ENCODE results near the gene MAP4K4. TPM values are rescaled to one million over a fixed set of nuclear protein-coding genes. Genes with fewer than 3 reads are reported as not detected.

The MAP4K4 gene
- total RNA-seq, 1 donor from 2014 or later, result 88.6 TPM

DNA sequence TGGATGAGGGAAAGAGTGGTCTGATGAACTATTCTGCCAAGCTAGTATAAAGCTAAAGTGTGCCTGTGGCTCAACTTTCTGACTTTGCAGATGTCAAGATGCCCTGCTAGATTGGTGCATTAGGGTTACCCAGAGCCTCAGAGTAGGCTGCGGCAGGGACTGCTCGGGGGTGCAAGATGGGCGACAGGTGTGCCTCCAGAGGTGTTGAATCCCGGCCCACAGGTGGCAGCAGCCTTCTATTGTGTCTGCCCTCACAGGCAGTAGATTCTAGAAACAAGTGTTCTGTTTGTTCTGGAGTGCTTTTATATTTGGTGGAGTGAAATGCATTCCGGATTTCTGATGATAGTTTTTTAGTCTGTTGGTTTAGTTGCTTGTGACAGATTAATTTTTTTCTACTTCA, 162.7 kb downstream of the MAP4K4 start:
- intact Hi-C loops (cut with micrococcal nuclease), result no loop called here

DNA sequence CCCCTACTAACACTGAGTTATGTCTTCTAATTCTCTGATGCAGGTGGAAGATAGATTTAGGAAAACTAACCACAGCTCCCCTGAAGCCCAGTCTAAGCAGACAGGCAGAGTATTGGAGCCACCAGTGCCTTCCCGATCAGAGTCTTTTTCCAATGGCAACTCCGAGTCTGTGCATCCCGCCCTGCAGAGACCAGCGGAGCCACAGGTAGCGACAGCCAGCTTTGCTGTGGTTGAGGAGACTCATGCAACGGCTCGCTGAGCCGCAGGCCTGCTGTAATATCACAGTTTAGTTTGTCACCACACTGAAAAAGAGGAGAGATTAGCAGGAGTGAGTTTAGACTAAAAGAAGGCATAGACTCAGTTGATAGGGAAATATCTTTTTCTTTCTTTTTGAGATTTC, 163.3 kb downstream of the MAP4K4 start:
- intact Hi-C loops (cut with micrococcal nuclease), result no loop called here

DNA sequence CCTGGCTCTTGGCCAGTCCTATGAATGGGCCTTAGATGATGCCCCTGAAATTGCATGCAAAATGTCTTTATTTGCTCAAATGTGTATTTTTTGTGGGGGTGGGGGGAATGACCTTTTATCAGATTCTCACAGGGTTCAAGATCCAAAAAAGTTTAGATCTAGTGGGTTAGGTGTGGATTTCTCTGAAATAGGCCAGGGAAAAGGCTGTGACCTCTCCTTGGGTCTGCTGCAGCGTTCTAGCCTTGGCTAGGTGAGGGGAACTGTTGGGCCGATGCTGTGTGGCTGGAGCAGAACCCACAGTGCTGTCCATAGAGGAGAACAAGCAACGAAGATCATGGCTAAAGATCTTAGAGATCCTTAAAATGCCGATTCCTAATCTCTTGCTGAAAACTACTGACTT, 163.9 kb downstream of the MAP4K4 start:
- intact Hi-C loops (cut with micrococcal nuclease), result no loop called here

DNA sequence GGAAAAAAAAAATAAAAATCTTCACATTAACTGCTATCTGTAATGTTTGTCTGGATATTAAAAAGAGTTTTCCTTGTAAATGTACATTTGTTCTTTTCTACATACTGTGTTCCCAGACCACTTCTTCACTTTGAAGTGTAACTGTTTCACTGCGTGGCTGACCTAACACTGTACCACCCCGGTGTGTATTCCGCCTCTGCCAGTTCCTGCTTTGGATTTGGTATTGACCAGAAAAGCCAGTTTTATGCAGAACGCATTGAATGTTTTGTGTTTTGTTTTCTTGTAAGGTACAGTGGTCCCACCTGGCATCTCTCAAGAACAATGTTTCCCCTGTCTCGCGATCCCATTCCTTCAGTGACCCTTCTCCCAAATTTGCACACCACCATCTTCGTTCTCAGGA, 166.0 kb downstream of the MAP4K4 start:
- intact Hi-C loops (cut with micrococcal nuclease), result no loop called here

DNA sequence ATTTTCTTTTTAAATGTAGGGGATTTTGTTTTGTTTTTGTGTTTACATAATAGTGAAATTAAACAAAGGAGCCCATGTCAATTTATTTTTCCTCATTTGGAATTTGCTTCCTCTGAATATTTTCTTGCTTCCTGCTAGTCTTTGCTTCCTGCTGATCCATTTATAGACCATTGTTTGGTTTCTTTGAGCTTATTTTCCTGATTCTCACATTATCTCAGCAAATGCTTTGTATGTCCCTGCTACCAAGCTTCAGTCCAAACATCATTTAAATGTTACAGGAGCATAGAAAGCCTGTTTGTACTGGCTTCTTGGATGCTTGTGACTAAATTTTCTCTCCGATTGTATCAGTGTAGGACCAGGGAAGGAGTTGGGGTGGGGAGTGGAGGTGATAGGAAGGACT, 166.9 kb downstream of the MAP4K4 start:
- intact Hi-C loops (cut with micrococcal nuclease), result no loop called here

DNA sequence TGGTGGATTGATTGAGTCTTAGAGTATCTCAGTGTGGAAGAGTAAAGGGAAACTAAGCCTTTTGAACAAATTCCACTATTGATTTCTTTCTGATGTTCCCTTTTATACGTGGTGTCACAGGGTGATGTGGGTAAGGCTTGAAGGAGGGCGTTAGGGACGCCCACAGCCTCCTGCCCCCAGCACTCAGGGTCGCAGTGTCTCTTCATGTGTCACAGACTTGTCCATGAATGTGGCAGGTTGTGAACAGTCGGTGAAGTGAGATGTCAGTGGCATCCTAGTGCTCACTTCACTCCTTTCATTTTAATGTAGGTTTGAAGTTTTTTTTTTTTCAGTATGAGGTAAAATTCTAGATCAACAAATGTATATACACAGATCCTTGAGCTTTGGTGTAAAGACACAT, 171.0 kb downstream of the MAP4K4 start:
- intact Hi-C loops (cut with micrococcal nuclease), result no loop called here

DNA sequence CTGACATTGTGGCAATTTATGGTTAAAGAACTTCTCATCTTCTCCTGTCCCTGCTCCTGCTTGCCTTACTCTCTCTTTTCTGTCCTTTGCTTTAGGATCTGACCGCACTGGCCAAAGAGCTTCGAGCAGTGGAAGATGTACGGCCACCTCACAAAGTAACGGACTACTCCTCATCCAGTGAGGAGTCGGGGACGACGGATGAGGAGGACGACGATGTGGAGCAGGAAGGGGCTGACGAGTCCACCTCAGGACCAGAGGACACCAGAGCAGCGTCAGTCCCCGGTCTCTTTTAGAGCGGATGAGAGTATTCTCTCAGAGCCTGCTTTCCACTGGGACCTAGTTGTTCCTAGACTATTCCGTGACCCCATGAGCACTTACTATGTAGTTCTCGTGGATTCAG, 172.0 kb downstream of the MAP4K4 start:
- intact Hi-C loops (cut with micrococcal nuclease), result no loop called here

DNA sequence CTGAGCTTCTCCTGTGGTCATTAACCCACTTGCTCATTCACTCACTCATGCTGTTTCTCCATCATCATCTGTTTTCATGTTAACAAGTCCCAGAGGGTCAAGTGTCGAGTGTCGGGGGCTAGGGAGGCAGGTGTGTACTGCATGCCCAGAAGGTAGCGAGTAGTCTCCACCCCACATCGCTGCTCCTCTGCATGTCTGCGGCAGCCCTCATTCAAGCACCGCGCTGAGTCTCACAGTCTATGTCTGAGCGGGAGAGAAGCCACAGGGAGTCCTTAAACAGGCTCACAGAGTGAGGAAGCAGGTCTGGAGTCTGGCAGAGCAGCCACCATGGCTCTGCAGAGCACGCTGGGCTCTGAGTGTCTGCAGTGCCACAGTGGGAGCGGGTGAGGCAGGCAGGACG, 172.9 kb downstream of the MAP4K4 start:
- intact Hi-C loops (cut with micrococcal nuclease), result no loop called here

DNA sequence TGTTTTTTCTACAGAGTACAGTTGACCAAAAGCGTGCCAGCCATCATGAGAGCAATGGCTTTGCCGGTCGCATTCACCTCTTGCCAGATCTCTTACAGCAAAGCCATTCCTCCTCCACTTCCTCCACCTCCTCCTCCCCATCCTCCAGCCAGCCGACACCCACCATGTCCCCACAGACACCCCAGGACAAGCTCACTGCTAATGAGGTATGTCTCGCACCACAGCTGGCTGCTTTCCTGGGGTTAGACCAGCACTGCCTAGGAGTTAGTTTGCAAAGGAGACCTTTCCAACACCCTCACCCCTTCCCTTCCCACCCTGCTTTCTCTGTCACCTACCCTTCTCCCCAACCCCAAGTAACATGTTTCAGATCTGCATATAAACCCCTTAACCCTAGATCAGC, 174.0 kb downstream of the MAP4K4 start:
- intact Hi-C loops (cut with micrococcal nuclease), result no loop called here

DNA sequence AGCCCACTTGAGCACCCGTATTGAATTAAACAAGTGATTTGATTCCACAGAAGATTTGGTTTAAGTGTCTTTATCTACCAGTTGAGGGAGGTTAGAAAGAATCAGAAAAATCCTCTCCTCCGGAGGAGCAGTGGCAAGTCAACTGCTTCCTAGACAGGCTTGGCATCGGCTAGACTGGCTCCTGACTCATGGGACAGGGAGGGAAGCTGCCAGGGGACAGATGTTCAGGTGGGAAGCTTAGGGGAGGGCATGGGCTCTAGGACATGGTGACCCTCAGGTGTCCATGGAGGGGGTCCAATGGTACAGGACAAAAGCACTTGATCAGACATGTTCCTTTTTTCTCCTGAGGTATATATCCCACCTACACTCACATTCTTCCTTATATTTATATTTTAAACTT, 175.0 kb downstream of the MAP4K4 start:
- intact Hi-C loops (cut with micrococcal nuclease), result no loop called here

DNA sequence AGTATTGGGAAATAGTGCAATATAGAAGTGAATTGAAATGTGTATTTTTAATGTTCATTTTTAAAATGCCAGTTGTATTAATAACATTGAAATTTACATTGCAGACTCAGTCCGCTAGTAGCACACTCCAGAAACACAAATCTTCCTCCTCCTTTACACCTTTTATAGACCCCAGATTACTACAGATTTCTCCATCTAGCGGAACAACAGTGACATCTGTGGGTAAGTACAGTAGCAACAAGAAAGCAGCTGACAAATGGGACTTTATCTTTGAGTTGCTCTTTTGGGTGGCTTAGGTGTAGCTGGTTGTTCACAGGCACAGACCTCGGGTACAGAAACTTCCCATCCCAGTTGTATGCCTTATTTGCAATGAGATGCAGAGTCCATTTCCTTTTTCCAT, 176.0 kb downstream of the MAP4K4 start:
- intact Hi-C loops (cut with micrococcal nuclease), result no loop called here

DNA sequence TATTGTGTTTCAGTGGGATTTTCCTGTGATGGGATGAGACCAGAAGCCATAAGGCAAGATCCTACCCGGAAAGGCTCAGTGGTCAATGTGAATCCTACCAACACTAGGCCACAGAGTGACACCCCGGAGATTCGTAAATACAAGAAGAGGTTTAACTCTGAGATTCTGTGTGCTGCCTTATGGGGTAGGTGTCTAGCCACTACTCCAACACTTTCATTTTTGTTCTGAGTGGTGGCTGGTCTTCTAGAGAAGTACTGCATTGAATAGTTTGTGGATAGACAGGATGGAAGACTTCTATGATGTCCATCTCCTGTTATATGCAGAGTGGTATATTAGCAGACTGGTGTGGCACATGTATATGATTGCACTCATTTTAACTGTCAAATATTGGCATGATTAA, 176.6 kb downstream of the MAP4K4 start:
- intact Hi-C loops (cut with micrococcal nuclease), result no loop called here

DNA sequence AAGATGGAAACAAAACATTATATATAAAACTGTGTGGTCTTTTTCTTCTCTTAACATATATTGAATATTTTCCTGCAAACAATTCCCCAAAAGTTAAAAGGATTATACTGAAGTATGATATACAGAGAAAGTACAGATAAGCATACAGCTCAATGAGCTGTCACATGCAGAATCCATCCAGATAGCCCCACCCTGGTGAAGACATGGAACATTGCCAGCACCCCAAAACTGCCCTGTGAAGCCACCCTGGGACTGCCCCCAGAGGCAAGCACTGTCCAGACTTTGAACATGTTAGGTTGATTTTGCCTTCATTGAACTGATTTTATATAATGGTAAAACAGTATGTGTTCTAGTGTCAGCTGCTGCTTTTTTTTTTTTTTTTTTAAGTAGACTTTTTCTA, 182.0 kb downstream of the MAP4K4 start:
- intact Hi-C loops (cut with micrococcal nuclease), result no loop called here

DNA sequence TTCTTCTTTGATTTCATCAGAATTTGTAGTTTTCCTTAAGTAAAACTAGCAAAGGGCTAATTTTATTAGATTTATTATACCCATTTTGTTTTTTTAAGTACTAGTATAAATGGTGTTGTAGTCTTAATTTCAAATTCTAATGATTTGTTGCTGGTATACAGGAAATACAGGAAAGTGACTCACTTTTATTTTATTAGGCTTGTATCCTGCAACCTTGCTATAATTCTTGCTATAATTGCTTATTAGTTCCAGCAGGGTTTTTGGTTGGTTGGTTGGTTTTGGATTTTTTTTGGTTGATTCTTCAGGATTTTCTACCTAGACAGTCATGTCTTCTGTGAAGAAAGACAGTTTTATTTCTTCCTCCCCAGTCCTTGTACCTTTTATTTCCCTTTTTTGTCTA, 183.6 kb downstream of the MAP4K4 start:
- intact Hi-C loops (cut with micrococcal nuclease), result loop anchor here (5.0 to 10.0 kb wide), 2 partner anchors 124 to 361 kb away; no protein-coding TSS in a partner anchor

DNA sequence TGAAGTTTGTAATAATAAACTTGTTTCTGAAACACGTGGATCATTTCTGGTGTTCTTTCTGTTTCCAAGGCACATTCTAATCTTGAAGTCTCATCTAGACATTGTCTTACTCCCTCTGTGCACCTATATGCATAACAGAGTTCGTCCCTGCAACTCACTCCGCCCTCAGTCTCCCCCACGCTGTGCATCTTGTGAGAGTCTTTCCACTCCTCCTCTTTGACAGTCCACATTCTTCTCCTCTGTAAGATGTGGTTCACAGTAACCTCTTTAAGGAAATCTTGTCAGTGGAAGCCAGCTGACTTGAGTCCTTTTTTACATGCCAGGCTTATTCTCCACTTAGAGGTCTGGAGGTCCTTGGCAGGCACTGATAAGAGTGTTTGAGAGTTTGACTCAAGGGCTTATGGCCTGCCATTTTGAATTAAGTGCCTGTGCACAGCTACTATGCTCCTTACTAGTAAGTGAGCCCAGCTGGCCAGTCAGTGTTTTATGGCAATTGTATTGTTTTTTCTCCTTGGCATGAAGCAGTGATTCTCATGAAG, 185.3 kb downstream of the MAP4K4 start:
- intact Hi-C loops (cut with micrococcal nuclease), result loop anchor here (5.0 to 10.0 kb wide), 2 partner anchors 122 to 359 kb away; no protein-coding TSS in a partner anchor

DNA sequence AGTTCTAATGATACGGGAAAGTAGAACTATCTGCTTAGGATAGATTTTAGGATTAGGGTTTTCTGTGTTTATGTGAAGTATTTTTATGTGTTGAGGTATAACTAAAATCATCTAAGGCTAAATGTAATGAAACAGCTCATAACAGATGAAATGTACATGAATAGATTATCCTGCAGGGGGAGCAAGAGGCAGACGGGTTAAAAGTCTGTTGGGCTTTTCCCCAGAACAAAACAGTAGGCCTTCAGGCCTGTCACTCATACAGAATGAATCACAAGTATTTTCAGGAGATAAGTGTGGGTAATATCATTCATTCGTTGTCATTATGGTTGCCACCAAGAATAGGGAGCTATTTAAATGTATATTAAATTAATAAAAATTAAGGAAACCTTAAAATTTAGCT, 186.4 kb downstream of the MAP4K4 start:
- intact Hi-C loops (cut with micrococcal nuclease), result loop anchor here (1.0 to 10.0 kb wide), 3 partner anchors 121 to 565 kb away; no protein-coding TSS in a partner anchor

DNA sequence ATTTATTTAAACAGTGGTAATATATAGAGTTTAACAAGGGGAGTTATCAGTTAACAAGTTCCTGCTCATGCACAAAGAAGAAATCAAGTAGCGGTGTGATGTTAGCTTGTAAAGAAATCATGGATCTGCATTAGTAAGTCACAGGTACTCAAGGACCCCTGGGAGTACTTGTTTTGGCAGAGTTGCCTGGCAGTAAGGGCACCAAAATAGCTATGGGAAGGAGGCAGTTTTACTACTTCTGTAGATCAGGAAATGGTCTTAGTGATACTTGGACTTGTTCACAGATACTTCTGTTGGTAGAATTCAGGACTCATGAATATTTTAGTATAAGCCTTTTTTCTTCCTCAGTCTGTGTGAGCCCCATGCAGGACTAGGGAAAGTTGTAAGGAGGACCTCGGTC, 186.9 kb downstream of the MAP4K4 start:
- intact Hi-C loops (cut with micrococcal nuclease), result loop anchor here (1.0 to 10.0 kb wide), 3 partner anchors 120 to 565 kb away; no protein-coding TSS in a partner anchor

DNA sequence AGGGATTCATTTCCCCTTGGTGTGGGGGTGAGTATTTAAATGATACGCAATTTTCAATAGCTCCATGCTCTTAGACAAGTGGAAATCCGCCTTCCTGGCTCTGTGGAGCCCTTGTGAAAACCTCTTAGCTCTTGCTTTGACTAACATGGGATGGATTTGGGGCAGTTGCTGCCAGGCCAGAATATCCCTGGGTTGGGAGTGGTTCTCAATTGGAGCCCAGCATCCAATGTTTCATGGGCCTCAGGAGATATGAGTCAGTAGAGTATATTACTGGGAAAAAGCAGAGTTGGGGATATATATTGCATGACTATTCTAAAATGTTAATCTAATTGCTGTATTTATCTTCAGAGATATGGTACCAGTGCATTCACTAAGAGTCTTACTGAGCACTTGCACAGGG, 189.8 kb downstream of the MAP4K4 start:
- intact Hi-C loops (cut with micrococcal nuclease), result loop anchor here (10.0 kb wide), 1 partner anchor 117 kb away; no protein-coding TSS in a partner anchor

DNA sequence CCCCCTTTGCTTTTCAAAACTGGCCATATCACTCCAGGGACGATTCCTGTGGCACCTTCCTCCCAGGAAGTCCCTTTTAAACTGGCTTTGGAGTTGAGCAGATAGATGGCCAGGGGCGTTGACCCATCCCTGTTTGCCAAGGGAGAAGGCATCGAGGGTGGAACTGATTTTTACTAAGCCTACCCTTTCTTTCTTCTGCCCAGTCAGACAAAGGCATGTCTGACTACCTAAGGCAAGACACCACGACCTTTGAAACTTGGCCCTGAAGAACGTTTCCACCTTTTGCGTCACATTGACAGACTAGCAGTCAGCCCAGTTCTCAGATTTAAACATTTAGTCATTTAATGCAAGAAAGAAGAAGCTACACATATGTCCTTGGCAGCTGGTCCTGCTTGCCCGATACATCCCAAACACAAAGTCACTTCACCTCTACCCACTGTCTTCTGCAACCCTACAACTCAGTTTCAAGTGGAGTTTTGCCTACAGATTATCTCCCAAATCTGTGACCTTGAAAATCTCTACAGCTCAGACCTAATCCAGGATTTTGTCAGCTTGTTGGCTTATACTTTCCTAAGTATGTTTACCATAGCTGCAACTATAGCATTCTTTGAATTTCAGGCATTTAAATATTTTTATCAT, 192.1 kb downstream of the MAP4K4 start:
- intact Hi-C loops (cut with micrococcal nuclease), result loop anchor here (10.0 kb wide), 1 partner anchor 115 kb away; no protein-coding TSS in a partner anchor

DNA sequence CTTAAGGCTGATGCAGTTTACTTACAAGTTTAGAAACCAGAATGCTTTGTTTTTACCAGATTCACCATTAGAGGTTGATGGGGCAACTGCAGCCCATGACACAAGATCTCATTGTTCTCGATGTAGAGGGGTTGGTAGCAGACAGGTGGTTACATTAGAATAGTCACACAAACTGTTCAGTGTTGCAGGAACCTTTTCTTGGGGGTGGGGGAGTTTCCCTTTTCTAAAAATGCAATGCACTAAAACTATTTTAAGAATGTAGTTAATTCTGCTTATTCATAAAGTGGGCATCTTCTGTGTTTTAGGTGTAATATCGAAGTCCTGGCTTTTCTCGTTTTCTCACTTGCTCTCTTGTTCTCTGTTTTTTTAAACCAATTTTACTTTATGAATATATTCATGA, 194.9 kb downstream of the MAP4K4 start:
- intact Hi-C loops (cut with micrococcal nuclease), result no loop called here

DNA sequence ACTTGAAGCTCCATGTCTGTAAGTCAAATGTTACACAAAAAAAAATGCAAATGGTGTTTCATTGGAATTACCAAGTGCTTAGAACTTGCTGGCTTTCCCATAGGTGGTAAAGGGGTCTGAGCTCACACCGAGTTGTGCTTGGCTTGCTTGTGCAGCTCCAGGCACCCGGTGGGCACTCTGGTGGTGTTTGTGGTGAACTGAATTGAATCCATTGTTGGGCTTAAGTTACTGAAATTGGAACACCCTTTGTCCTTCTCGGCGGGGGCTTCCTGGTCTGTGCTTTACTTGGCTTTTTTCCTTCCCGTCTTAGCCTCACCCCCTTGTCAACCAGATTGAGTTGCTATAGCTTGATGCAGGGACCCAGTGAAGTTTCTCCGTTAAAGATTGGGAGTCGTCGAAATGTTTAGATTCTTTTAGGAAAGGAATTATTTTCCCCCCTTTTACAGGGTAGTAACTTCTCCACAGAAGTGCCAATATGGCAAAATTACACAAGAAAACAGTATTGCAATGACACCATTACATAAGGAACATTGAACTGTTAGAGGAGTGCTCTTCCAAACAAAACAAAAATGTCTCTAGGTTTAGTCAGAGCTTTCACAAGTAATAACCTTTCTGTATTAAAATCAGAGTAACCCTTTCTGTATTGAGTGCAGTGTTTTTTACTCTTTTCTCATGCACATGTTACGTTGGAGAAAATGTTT, 196.3 kb downstream of the MAP4K4 start:
- intact Hi-C loops (cut with micrococcal nuclease), result no loop called here

DNA sequence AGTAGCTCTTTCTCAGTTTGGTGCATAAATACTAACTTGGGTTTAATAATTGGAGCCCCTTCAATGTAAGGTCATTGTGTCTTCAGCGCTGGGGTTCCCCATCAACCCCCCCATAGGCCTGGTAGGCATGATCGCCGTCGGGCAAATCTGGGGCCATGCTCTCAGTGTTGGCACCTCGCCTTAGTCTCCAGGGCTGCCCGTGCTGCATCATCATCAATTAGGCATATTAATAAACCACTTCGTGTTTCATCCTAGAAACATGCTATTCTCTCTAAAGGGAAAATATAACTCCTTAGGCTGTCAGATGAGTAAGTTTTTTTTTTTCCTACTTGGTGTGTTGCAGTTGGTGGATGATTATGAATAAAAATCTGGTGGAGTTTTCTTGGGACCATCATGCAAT, 197.5 kb downstream of the MAP4K4 start:
- intact Hi-C loops (cut with micrococcal nuclease), result no loop called here

Measured in T-helper 2 cell treated with Interferon-gamma antibody and Interleukin-4, amounts not matched to agents 100 ng/mL and 5 ng/mL, for 36 hours (primary cell).